Upper lobe of right lung (tissue), 1 donor: ENCODE results near the gene GREB1L. TPM values are rescaled to one million over a fixed set of nuclear protein-coding genes. Genes with fewer than 3 reads are reported as not detected.

ENCODE experiments used
- ATAC-seq: fragments of 200-7000 bp; cut with Tn5 transposase; one replicate; pipeline ENCODE4 v1.9.1; 2020; ENCODE audit warnings: mild to moderate bottlenecking, moderate library complexity
- DNase-seq: peaks from one replicate; pipeline ENCODE4 v3.0.0-alpha.2; 2020
- H3K27ac ChIP-seq: fragments of 200-600 bp; one replicate; pipeline ENCODE4 v1.8.0; 2022
- H3K27me3 ChIP-seq: fragments of 200-600 bp; one replicate; pipeline ENCODE4 v1.8.0; 2022; ENCODE audit warnings: mild to moderate bottlenecking
- H3K36me3 ChIP-seq: fragments of 200-600 bp; one replicate; pipeline ENCODE4 v1.8.0; 2022
- H3K4me1 ChIP-seq: fragments of 200-600 bp; one replicate; pipeline ENCODE4 v1.8.0; 2022
- H3K4me3 ChIP-seq: fragments of 200-600 bp; one replicate; pipeline ENCODE4 v1.8.0; 2022; ENCODE audit warnings: mild to moderate bottlenecking
- H3K9me3 ChIP-seq: fragments of 200-600 bp; one replicate; pipeline ENCODE4 v1.8.0; 2022
- CTCF ChIP-seq: fragments of 200-600 bp; IDR thresholded peaks from one replicate; pipeline ENCODE4 v1.8.0; 2022; ENCODE audit warnings: antibody characterized with exemption
- intact Hi-C: fragments of 100-400 bp; cut with DNase I; formaldehyde crosslinking; loops from one replicate; pipeline ENCODE4 v1.11.0; 2022
- total RNA-seq: library from RNA; stranded (reverse); fragmentation: NEBNext Ultra II Directional; extraction: Animal tissue kit (Norgen Biotek cat#: 25700); gene quantifications from one replicate; pipeline ENCODE4 v1.2.1, GENCODE V29; 2021
- donor health status: DM: no; HTN: yes; CAD: no; lungs with severe emphysema.

Gene GREB1L
- total RNA-seq, 1 donor from 2014 or later: 1.2 TPM

DNA sequence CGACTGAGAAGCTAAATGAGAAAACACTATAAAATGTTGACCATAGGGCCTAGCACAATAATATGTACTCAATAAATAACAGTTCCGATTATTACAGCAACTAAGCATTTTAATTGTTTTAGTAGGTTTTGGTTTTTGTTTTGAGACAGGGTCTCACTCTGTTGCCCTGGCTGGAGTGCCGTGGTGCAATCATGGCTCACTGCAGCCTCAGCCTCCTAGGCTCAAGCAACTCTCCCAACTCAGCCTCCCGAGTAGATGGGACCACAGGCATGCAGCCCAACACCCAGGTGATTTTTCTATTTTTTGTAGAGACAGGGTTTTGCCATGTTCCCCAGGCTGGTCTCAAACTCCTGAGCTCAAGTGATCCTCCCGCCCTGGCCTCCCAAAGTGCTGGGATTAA lies 304.4 kb downstream of the GREB1L start:
- H3K27me3 ChIP-seq: no peaks in the 10 kb centered on the region
- ATAC-seq (no peak), DNase-seq (no peak)
- no peaks in the 10 kb centered on the region for H3K9me3 ChIP-seq
- intact Hi-C loops: no loop called here
- no peak for TF ChIP-seq CTCF
- H3K36me3 ChIP-seq: peaks cover 36% of the 10 kb centered on the region
- no peaks in the 10 kb centered on the region for H3K4me1 ChIP-seq
- H3K27ac ChIP-seq: no peak overlapping the region
- H3K4me3 ChIP-seq: no peak overlapping the region

- Histone ChIP-seq H3K4me1 (no peaks in the 10 kb centered on the region), H3K36me3 (peaks cover 48% of the 10 kb centered on the region), H3K27me3 (no peaks in the 10 kb centered on the region), H3K9me3 (no peaks in the 10 kb centered on the region), H3K4me3 (no peak overlapping the region), H3K27ac (no peak overlapping the region)
- ATAC-seq (no peak), DNase-seq (no peak)
- intact Hi-C loops: no loop called here
- TF ChIP-seq CTCF: no peak
Measured at GRCh38 chr18:21548647-21549046, 306.6 kb downstream of the GREB1L start.

- no peaks in the 10 kb centered on the region for H3K4me1 ChIP-seq
- no peak for TF ChIP-seq CTCF
- no peak overlapping the region for H3K27ac ChIP-seq
- ATAC-seq (no peak), DNase-seq (no peak)
- no peaks in the 10 kb centered on the region for H3K9me3 ChIP-seq
- peaks cover 50% of the 10 kb centered on the region for H3K36me3 ChIP-seq
- H3K4me3 ChIP-seq: no peak overlapping the region
- H3K27me3 ChIP-seq: no peaks in the 10 kb centered on the region
- intact Hi-C loops: no loop called here
Measured at GRCh38 chr18:21550510-21550970, 308.5 kb downstream of the GREB1L start.

GRCh38 chr18:21557607-21558253 lies 315.7 kb downstream of the GREB1L start:
- no peak overlapping the region for H3K27ac ChIP-seq
- intact Hi-C loops: no loop called here
- H3K36me3 ChIP-seq: peaks cover 68% of the 10 kb centered on the region
- H3K4me3 ChIP-seq: no peak overlapping the region
- DNase-seq (no peak), ATAC-seq (peak; percentile 36)
- no peaks in the 10 kb centered on the region for H3K4me1 ChIP-seq
- H3K27me3 ChIP-seq: no peaks in the 10 kb centered on the region
- no peaks in the 10 kb centered on the region for H3K9me3 ChIP-seq
- no peak for TF ChIP-seq CTCF

DNA sequence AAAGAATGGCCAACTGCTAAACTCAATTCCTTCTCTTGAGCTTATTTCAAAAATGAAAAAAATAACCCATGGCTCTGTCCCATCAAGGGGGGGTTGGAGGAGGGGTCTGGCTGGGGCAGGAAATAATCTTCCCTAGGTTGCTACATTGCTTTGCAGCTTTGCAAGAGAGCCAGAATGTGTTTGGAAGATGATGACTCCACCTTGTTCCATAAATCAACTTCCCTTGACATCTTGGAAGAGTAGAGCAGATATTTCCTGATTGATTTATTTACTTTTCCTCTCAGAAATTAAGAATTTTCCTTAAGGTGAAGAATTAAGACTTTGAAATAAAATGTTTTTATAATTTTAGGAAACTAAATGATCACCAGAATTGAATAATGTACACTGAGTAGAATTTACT lies 317.2 kb downstream of the GREB1L start:
- peaks cover 71% of the 10 kb centered on the region for H3K36me3 ChIP-seq
- no peaks in the 10 kb centered on the region for H3K27me3 ChIP-seq
- ATAC-seq: no peak
- H3K4me1 ChIP-seq: no peaks in the 10 kb centered on the region
- no peak for DNase-seq
- no peak overlapping the region for H3K27ac ChIP-seq
- no peaks in the 10 kb centered on the region for H3K9me3 ChIP-seq
- TF ChIP-seq CTCF: no peak
- intact Hi-C loops: no loop called here
- H3K4me3 ChIP-seq: no peak overlapping the region

- TF ChIP-seq CTCF: no peak
- no peaks in the 10 kb centered on the region for H3K27me3 ChIP-seq
- H3K27ac ChIP-seq: no peak overlapping the region
- intact Hi-C loops: no loop called here
- no peak overlapping the region for H3K4me3 ChIP-seq
- no peaks in the 10 kb centered on the region for H3K9me3 ChIP-seq
- H3K36me3 ChIP-seq: peaks cover 77% of the 10 kb centered on the region
- H3K4me1 ChIP-seq: no peaks in the 10 kb centered on the region
- ATAC-seq (no peak), DNase-seq (no peak)
Measured at GRCh38 chr18:21571772-21572171, 329.7 kb downstream of the GREB1L start.
